GM12872 (cell line): Measurements from ENCODE around the gene TPM2.

Experiments used
- CTCF ChIP-seq: IDR thresholded peaks from 3 replicates; pipeline ENCODE4 v1.5.1; 2011; ENCODE audit warnings: low read depth, mild to moderate bottlenecking, low read length, moderate library complexity; ENCODE audit not compliant: insufficient read depth

TPM2 gene

GRCh38 chr9:35659340-35659739 is 30.4 kb downstream of the TPM2 start:
- TF ChIP-seq CTCF, result no peak

- no peak for TF ChIP-seq CTCF
These were observed 30.8 kb downstream of the TPM2 start for GRCh38 chr9:35658968-35659220.

- peak; percentile 66; the same call in 2 of the 3 replicates for TF ChIP-seq CTCF
These were observed 31.4 kb downstream of the TPM2 start, which contains the start of gene CCDC107 for GRCh38 chr9:35658137-35658967. TSS of gene CCDC107 (plus strand) at chr9:35658292. CDS start at chr9:35658380, 88 bp downstream.

GRCh38 chr9:35657546-35658136 is 32.1 kb downstream of the TPM2 start, which contains the start of gene RMRP:
TSS of gene RMRP (minus strand) at chr9:35658019.
- TF ChIP-seq CTCF, result 0 out of 3 replicates have a peak, but pooled peaks have one; percentile 10

- no peak for TF ChIP-seq CTCF
These were observed 32.7 kb downstream of the TPM2 start for GRCh38 chr9:35656831-35657545.

GRCh38 chr9:35656348-35656747 is 33.4 kb downstream of the TPM2 start:
- no peak for TF ChIP-seq CTCF

- TF ChIP-seq CTCF, result no peak
These were observed 36.1 kb downstream of the TPM2 start for GRCh38 chr9:35653611-35654010.
